Measurements from ENCODE around the gene SNX13. TPM values are rescaled to one million over a fixed set of nuclear protein-coding genes. Genes with fewer than 3 reads are reported as not detected.

The SNX13 gene
- total RNA-seq, 1 experiment from 2014 or later: 59.7 TPM

GRCh38 chr7:17779381-17779780 is 160.9 kb downstream of the SNX13 start:
- Histone ChIP-seq H3K4me1 (ENCODE audit: low read length) (no peaks in the 10 kb centered on the region), H3K36me3 (ENCODE audit: insufficient read depth, low read length) (no peaks in the 10 kb centered on the region), H3K9ac (ENCODE audit: low read length) (no peak overlapping the region), H3K4me3 (ENCODE audit: low read length) (no peak overlapping the region), H4K20me1 (ENCODE audit: insufficient read depth, low read depth, low read length) (no peaks in the 10 kb centered on the region), H3K27ac (ENCODE audit: low read length) (no peak overlapping the region), H2AFZ (ENCODE audit: low read length) (no peak overlapping the region), H3K9me3 (ENCODE audit: low read length) (no peaks in the 10 kb centered on the region), H3K27me3 (ENCODE audit: low read length) (no peaks in the 10 kb centered on the region), H3K4me2 (ENCODE audit: low read depth, low read length, poor library complexity, severe bottlenecking) (no peak overlapping the region), H3K9me2 (replicated peaks; ENCODE audit: insufficient read depth, low read length) (no peaks in the 10 kb centered on the region), H3K79me2 (ENCODE audit: low read length) (no peaks in the 10 kb centered on the region)
- no peak for DNase-seq

DNA sequence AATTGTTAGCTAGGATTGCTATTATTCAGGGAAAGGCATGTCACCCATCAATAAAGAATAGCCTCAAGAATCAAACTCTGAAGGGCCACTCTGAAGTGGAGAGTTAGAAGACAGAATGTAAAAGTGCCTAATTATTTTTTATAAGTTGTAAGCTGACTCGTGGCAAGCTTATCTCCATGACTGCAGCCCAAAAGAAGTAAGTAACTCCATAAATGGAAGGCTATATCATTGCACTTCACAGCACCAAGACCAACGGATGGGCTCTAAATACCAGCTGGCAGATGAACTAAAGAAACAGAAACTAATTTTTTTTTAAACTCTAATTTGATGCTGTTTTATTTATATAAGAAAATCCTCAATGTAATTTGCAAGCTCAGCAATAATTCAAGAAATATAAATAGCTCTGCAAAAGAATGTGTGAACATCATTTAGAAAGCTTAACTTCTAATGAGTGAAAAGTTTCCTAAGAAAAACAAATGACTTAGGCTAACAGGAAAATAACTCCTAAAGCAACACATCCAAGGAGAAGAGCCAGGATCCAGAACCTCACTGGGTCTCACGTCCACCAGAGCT is 165.5 kb downstream of the SNX13 start:
- no peak for DNase-seq
- Histone ChIP-seq H2AFZ (ENCODE audit: low read length) (no peak overlapping the region), H3K9me3 (ENCODE audit: low read length) (no peaks in the 10 kb centered on the region), H4K20me1 (ENCODE audit: insufficient read depth, low read depth, low read length) (no peaks in the 10 kb centered on the region), H3K79me2 (ENCODE audit: low read length) (no peaks in the 10 kb centered on the region), H3K9ac (ENCODE audit: low read length) (no peak overlapping the region), H3K4me2 (ENCODE audit: low read depth, low read length, poor library complexity, severe bottlenecking) (no peak overlapping the region), H3K36me3 (ENCODE audit: insufficient read depth, low read length) (no peaks in the 10 kb centered on the region), H3K4me1 (ENCODE audit: low read length) (peaks cover 31% of the 10 kb centered on the region), H3K27me3 (ENCODE audit: low read length) (no peaks in the 10 kb centered on the region), H3K4me3 (ENCODE audit: low read length) (no peak overlapping the region), H3K27ac (ENCODE audit: low read length) (no peak overlapping the region), H3K9me2 (replicated peaks; ENCODE audit: insufficient read depth, low read length) (no peaks in the 10 kb centered on the region)

DNA sequence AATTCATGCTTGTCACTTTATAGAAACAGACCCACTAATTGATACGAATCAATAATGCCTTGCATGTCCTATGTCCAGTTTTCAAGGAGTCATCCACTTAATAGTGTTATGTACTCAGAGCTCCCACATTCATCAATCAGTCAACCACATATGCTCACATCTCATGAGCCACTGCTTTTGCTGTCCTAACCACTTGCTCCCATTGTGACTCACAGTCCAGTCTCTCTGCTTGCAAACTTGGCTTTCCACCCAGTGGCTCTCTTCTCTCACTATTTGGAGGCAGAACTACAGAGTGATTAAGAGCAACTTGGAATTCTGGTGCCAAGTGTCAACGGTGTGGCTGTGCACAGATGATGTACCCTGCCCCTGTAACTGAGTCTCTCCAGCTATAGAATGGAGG is 166.0 kb downstream of the SNX13 start:
- Histone ChIP-seq H4K20me1 (ENCODE audit: insufficient read depth, low read depth, low read length) (no peaks in the 10 kb centered on the region), H3K9me2 (replicated peaks; ENCODE audit: insufficient read depth, low read length) (no peaks in the 10 kb centered on the region), H3K4me1 (ENCODE audit: low read length) (peaks cover 31% of the 10 kb centered on the region), H3K9me3 (ENCODE audit: low read length) (no peaks in the 10 kb centered on the region), H3K27me3 (ENCODE audit: low read length) (no peaks in the 10 kb centered on the region), H3K4me2 (ENCODE audit: low read depth, low read length, poor library complexity, severe bottlenecking) (no peak overlapping the region), H3K36me3 (ENCODE audit: insufficient read depth, low read length) (no peaks in the 10 kb centered on the region), H3K27ac (ENCODE audit: low read length) (no peak overlapping the region), H3K79me2 (ENCODE audit: low read length) (no peaks in the 10 kb centered on the region), H3K4me3 (ENCODE audit: low read length) (no peak overlapping the region), H2AFZ (ENCODE audit: low read length) (no peak overlapping the region), H3K9ac (ENCODE audit: low read length) (no peak overlapping the region)
- DNase-seq: no peak

- H3K4me1 ChIP-seq (ENCODE audit: low read length): peaks cover 31% of the 10 kb centered on the region
- H3K4me2 ChIP-seq (ENCODE audit: low read depth, low read length, poor library complexity, severe bottlenecking): no peak overlapping the region
- no peaks in the 10 kb centered on the region for H3K9me2 ChIP-seq (replicated peaks; ENCODE audit: insufficient read depth, low read length)
- H3K9me3 ChIP-seq (ENCODE audit: low read length): no peaks in the 10 kb centered on the region
- H2AFZ ChIP-seq (ENCODE audit: low read length): no peak overlapping the region
- DNase-seq: no peak
- H3K9ac ChIP-seq (ENCODE audit: low read length): no peak overlapping the region
- H3K27ac ChIP-seq (ENCODE audit: low read length): no peak overlapping the region
- no peaks in the 10 kb centered on the region for H3K27me3 ChIP-seq (ENCODE audit: low read length)
- no peaks in the 10 kb centered on the region for H3K79me2 ChIP-seq (ENCODE audit: low read length)
- no peaks in the 10 kb centered on the region for H4K20me1 ChIP-seq (ENCODE audit: insufficient read depth, low read depth, low read length)
- no peaks in the 10 kb centered on the region for H3K36me3 ChIP-seq (ENCODE audit: insufficient read depth, low read length)
- H3K4me3 ChIP-seq (ENCODE audit: low read length): no peak overlapping the region
Measured at GRCh38 chr7:17773289-17773626, 167.0 kb downstream of the SNX13 start.

GRCh38 chr7:17772581-17773288 is 167.6 kb downstream of the SNX13 start:
- Histone ChIP-seq H3K4me3 (ENCODE audit: low read length) (no peak overlapping the region), H3K4me1 (ENCODE audit: low read length) (peaks cover 31% of the 10 kb centered on the region), H3K36me3 (ENCODE audit: insufficient read depth, low read length) (no peaks in the 10 kb centered on the region), H4K20me1 (ENCODE audit: insufficient read depth, low read depth, low read length) (no peaks in the 10 kb centered on the region), H3K9me2 (replicated peaks; ENCODE audit: insufficient read depth, low read length) (no peaks in the 10 kb centered on the region), H3K9me3 (ENCODE audit: low read length) (no peaks in the 10 kb centered on the region), H3K27me3 (ENCODE audit: low read length) (no peaks in the 10 kb centered on the region), H2AFZ (ENCODE audit: low read length) (no peak overlapping the region), H3K4me2 (ENCODE audit: low read depth, low read length, poor library complexity, severe bottlenecking) (no peak overlapping the region), H3K9ac (ENCODE audit: low read length) (no peak overlapping the region), H3K27ac (ENCODE audit: low read length) (no peak overlapping the region), H3K79me2 (ENCODE audit: low read length) (no peaks in the 10 kb centered on the region)
- no peak for DNase-seq

- Histone ChIP-seq H3K27ac (ENCODE audit: low read length) (no peak overlapping the region), H3K4me3 (ENCODE audit: low read length) (no peak overlapping the region), H3K36me3 (ENCODE audit: insufficient read depth, low read length) (no peaks in the 10 kb centered on the region), H3K9me3 (ENCODE audit: low read length) (no peaks in the 10 kb centered on the region), H3K79me2 (ENCODE audit: low read length) (no peaks in the 10 kb centered on the region), H3K4me1 (ENCODE audit: low read length) (peaks cover 31% of the 10 kb centered on the region), H2AFZ (ENCODE audit: low read length) (no peak overlapping the region), H4K20me1 (ENCODE audit: insufficient read depth, low read depth, low read length) (no peaks in the 10 kb centered on the region), H3K9me2 (replicated peaks; ENCODE audit: insufficient read depth, low read length) (no peaks in the 10 kb centered on the region), H3K27me3 (ENCODE audit: low read length) (no peaks in the 10 kb centered on the region), H3K9ac (ENCODE audit: low read length) (no peak overlapping the region), H3K4me2 (ENCODE audit: low read depth, low read length, poor library complexity, severe bottlenecking) (no peak overlapping the region)
- no peak for DNase-seq
Measured at GRCh38 chr7:17771901-17772408, 168.3 kb downstream of the SNX13 start.

GRCh38 chr7:17770710-17771375 is 169.5 kb downstream of the SNX13 start:
- Histone ChIP-seq H3K4me1 (ENCODE audit: low read length) (peaks cover 31% of the 10 kb centered on the region), H4K20me1 (ENCODE audit: insufficient read depth, low read depth, low read length) (no peaks in the 10 kb centered on the region), H3K36me3 (ENCODE audit: insufficient read depth, low read length) (no peaks in the 10 kb centered on the region), H3K4me2 (ENCODE audit: low read depth, low read length, poor library complexity, severe bottlenecking) (peak overlapping the region; percentile 35), H3K9me3 (ENCODE audit: low read length) (no peaks in the 10 kb centered on the region), H3K4me3 (ENCODE audit: low read length) (no peak overlapping the region; the same call in 1 of the 2 replicates), H3K79me2 (ENCODE audit: low read length) (no peaks in the 10 kb centered on the region), H3K27me3 (ENCODE audit: low read length) (no peaks in the 10 kb centered on the region), H2AFZ (ENCODE audit: low read length) (no peak overlapping the region), H3K9me2 (replicated peaks; ENCODE audit: insufficient read depth, low read length) (no peaks in the 10 kb centered on the region), H3K9ac (ENCODE audit: low read length) (no peak overlapping the region), H3K27ac (ENCODE audit: low read length) (peak overlapping the region; percentile 46)
- DNase-seq: peak; percentile 77

DNA sequence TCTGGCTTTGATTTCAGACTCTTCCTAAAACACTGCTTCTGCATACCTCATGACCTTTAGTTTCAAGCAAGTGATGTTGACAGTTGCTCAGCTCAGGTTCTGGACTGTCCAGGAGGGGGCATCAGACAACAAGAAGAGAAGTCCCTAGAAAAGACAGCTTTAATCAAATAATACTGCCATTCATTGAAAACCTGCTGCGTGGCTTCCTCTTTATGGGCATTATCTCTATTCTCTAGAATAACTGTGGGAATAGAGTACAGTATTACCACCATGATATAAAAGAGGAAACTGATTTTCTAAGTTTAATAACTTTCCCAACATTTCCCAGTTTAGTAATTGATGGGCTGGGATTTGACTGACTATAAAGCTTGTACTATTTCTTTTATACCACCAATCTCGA is 170.4 kb downstream of the SNX13 start:
- Histone ChIP-seq H3K4me1 (ENCODE audit: low read length) (peaks cover 31% of the 10 kb centered on the region), H3K27ac (ENCODE audit: low read length) (peak overlapping the region; percentile 30; the same call in 1 of the 2 replicates), H4K20me1 (ENCODE audit: insufficient read depth, low read depth, low read length) (no peaks in the 10 kb centered on the region), H3K4me2 (ENCODE audit: low read depth, low read length, poor library complexity, severe bottlenecking) (peak overlapping the region; percentile 35), H3K9me2 (replicated peaks; ENCODE audit: insufficient read depth, low read length) (no peaks in the 10 kb centered on the region), H3K27me3 (ENCODE audit: low read length) (no peaks in the 10 kb centered on the region), H3K4me3 (ENCODE audit: low read length) (peak overlapping the region; percentile 18; the same call in 1 of the 2 replicates), H3K9me3 (ENCODE audit: low read length) (no peaks in the 10 kb centered on the region), H3K9ac (ENCODE audit: low read length) (no peak overlapping the region), H2AFZ (ENCODE audit: low read length) (no peak overlapping the region), H3K36me3 (ENCODE audit: insufficient read depth, low read length) (no peaks in the 10 kb centered on the region), H3K79me2 (ENCODE audit: low read length) (no peaks in the 10 kb centered on the region)
- peak; percentile 90 for DNase-seq
